Suprapubic skin (tissue), 4 donors: ENCODE results near the gene PSTPIP1.

Source experiments
- EP300 ChIP-seq: sonication (generic); formaldehyde crosslinking; IDR thresholded peaks from one replicate; pipeline ENCODE4 v1.6.1; 2017; ENCODE audit warnings: antibody characterized with exemption
- POLR2A ChIP-seq, 2 donors: fragments of 450-650 bp; IDR thresholded peaks; one replicate each; pipeline ENCODE4 v1.6.1; 2017; ENCODE audit warnings: antibody characterized with exemption in 2 of 2, mild to moderate bottlenecking in 2 of 2, moderate library complexity in 2 of 2
- POLR2AphosphoS5 ChIP-seq, 3 donors: sonication (generic); formaldehyde crosslinking; IDR thresholded peaks; one replicate each; pipeline ENCODE4 v1.6.1; 2017; ENCODE audit warnings: antibody characterized with exemption in 3 of 3
- TF ChIP-seq, protein P1 (sequence below), 2 donors: fragments of 200-600 bp in 1 of 2; fragments of 450-650 bp in 1 of 2; sonication (generic) in 1 of 2; IDR thresholded peaks; one replicate each; pipeline ENCODE4 v1.5.1; 2016 to 2019; ENCODE audit warnings: antibody characterized with exemption in 2 of 2, mild to moderate bottlenecking in 1 of 2, moderate library complexity in 1 of 2

DNA sequence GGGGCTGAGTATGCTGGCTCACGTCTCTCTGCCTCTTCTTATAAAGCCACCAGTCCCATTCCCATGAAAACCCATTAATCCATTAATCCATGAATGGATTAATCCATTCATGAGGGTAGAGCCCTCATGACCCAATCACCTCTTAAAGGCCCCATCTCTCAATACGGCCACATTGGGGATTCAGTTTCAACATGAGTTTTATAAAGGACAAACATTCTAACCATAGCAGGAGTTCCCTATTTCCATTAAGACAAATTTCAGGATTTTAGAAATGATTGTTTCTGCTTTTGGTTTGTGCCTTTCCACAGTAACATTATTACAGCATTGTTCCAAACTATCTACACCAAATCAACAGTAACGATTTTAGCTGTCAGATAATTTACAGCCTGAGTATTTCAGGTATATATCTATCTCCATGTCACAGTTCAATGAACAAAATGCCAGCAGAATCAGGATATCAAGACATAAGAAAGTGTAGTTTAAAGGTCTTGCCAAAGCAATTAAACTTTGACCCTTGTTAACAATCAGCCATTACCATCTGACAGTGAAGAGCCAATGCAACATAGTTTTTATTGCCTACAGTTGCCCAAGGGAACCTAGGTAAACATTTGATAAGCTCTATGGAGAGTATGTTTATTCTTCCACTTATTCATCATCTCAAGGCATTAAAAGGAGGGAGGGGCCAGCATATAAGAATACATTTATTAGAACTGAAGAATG lies 72.2 kb downstream of the PSTPIP1 start:
- TF ChIP-seq POLR2A (IDR thresholded peaks at IDR 0.05) (no peak), EP300 (no peak), POLR2AphosphoS5 (IDR thresholded peaks at IDR 0.05) (no peak)
- TF ChIP-seq, protein P1, sequence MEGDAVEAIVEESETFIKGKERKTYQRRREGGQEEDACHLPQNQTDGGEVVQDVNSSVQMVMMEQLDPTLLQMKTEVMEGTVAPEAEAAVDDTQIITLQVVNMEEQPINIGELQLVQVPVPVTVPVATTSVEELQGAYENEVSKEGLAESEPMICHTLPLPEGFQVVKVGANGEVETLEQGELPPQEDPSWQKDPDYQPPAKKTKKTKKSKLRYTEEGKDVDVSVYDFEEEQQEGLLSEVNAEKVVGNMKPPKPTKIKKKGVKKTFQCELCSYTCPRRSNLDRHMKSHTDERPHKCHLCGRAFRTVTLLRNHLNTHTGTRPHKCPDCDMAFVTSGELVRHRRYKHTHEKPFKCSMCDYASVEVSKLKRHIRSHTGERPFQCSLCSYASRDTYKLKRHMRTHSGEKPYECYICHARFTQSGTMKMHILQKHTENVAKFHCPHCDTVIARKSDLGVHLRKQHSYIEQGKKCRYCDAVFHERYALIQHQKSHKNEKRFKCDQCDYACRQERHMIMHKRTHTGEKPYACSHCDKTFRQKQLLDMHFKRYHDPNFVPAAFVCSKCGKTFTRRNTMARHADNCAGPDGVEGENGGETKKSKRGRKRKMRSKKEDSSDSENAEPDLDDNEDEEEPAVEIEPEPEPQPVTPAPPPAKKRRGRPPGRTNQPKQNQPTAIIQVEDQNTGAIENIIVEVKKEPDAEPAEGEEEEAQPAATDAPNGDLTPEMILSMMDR (IDR thresholded peaks at IDR 0.05) = no peak
